PC-9 (cell line): ENCODE data around the gene ANGPTL2. TPM values are rescaled to one million over a fixed set of nuclear protein-coding genes. Genes with fewer than 3 reads are reported as not detected.

Experiments
- BruUV-seq: library from RNA; stranded (reverse); fragments of 400-500 nt; replicated peaks from 2 replicates; lab custom pipeline; 2021; lab: Mats Ljungman, UMichigan
- CTCF ChIA-PET: fragments of 300-600 bp; sonication (Branson Sonifier 250); formaldehyde crosslinking; loops from one replicate; lab custom pipeline; 2022; ENCODE audit warnings: antibody characterized with exemption; lab: Charles Lee
- POLR2A ChIA-PET: fragments of 300-600 bp; sonication (Branson Sonifier 250); formaldehyde crosslinking; loops from one replicate; lab custom pipeline; 2022; ENCODE audit warnings: antibody characterized with exemption; ENCODE audit not compliant: unreplicated experiment; lab: Charles Lee
- DNase-seq, 2 experiments: peaks; one replicate each; pipeline versions ENCODE4 v3.0.0 to v3.0.0-alpha.2; 2015 to 2022; ENCODE audit warnings: mixed read lengths in 1 of 2
- H2AFZ ChIP-seq: fragments of 200-600 bp; sonication (generic); 2 replicates; pipeline ENCODE4 v1.8.1; 2017; ENCODE audit warnings: antibody characterized with exemption
- H3F3A ChIP-seq: fragments of 200-600 bp; sonication (generic); 2 replicates; pipeline ENCODE4 v1.8.1; 2017; ENCODE audit warnings: antibody characterized with exemption, mild to moderate bottlenecking, low read depth; ENCODE audit not compliant: insufficient read depth
- H3K27ac ChIP-seq: fragments of 200-600 bp; sonication (generic); 2 replicates; pipeline ENCODE4 v1.6.1; 2016; ENCODE audit warnings: mixed run types
- H3K27me3 ChIP-seq: fragments of 200-600 bp; sonication (generic); 2 replicates; pipeline ENCODE4 v1.6.1; 2016; ENCODE audit warnings: low read depth, mixed run types; ENCODE audit not compliant: insufficient read depth
- H3K36me3 ChIP-seq: fragments of 200-600 bp; sonication (generic); 2 replicates; pipeline ENCODE4 v1.6.1; 2016; ENCODE audit warnings: low read depth, mixed run types
- H3K4me1 ChIP-seq: fragments of 200-600 bp; sonication (generic); replicated peaks from 2 replicates; pipeline ENCODE4 v1.6.1; 2016; ENCODE audit warnings: mixed run types; ENCODE audit not compliant: insufficient read depth
- H3K4me2 ChIP-seq: fragments of 200-600 bp; sonication (generic); 2 replicates; pipeline ENCODE4 v1.6.1; 2017; ENCODE audit warnings: mixed run types
- H3K4me3 ChIP-seq: fragments of 200-600 bp; sonication (generic); 2 replicates; pipeline ENCODE4 v1.6.1; 2016; ENCODE audit warnings: mixed run types
- H3K79me2 ChIP-seq: fragments of 200-600 bp; sonication (generic); 2 replicates; pipeline ENCODE4 v1.6.1; 2017; ENCODE audit warnings: low read depth, mixed run types
- H3K9me2 ChIP-seq: fragments of 200-600 bp; sonication (generic); 2 replicates; pipeline ENCODE4 v1.8.1; 2017; ENCODE audit warnings: mild to moderate bottlenecking; ENCODE audit not compliant: insufficient read depth
- H3K9me3 ChIP-seq: fragments of 200-600 bp; sonication (generic); 2 replicates; pipeline ENCODE4 v1.8.1; 2016; ENCODE audit warnings: low read depth; ENCODE audit not compliant: insufficient read depth
- H4K20me1 ChIP-seq: fragments of 200-600 bp; sonication (generic); 2 replicates; pipeline ENCODE4 v1.8.1; 2017; ENCODE audit not compliant: insufficient read depth
- CTCF ChIP-seq: fragments of 200-600 bp; sonication (generic); conservative IDR thresholded peaks from 2 replicates; pipeline ENCODE4 v1.6.1; 2017; ENCODE audit warnings: mixed run types, antibody characterized with exemption, mild to moderate bottlenecking, moderate library complexity
- EZH2 ChIP-seq: fragments of 200-600 bp; sonication (generic); IDR thresholded peaks from 2 replicates; pipeline ENCODE4 v1.8.0; 2017; ENCODE audit warnings: antibody characterized with exemption, low read depth
- intact Hi-C: fragments of 100-400 bp; cut with micrococcal nuclease; formaldehyde crosslinking; loops from one replicate; pipeline ENCODE4 v1.10.0; 2022; ENCODE audit not compliant: unreplicated experiment
- total RNA-seq: library from RNA; stranded (reverse); gene quantifications from 2 replicates; pipeline ENCODE4 v1.2.3, GENCODE V29; 2021

Gene ANGPTL2
- total RNA-seq, 1 experiment from 2014 or later, result 0.13 TPM

- intact Hi-C loops, result loop anchor here (1.0 to 5.0 kb wide), 3 partner anchors 38 to 127 kb away; no protein-coding TSS in a partner anchor
- DNase-seq, result peak; percentile 45 to 58
- no peaks in the 10 kb centered on the region for H3K9me3 ChIP-seq
- no peaks in the 10 kb centered on the region for H3K79me2 ChIP-seq
- no peaks in the 10 kb centered on the region for H3K36me3 ChIP-seq
- no peaks in the 10 kb centered on the region for H3K27me3 ChIP-seq
- TF ChIP-seq EZH2 (no peak), CTCF (no peak)
- CTCF ChIA-PET, result interaction anchor here (1.2 kb wide), 1 partner anchor 171 kb away, joined by 3 read pairs; no protein-coding TSS in a partner anchor
- H3F3A ChIP-seq, result peaks cover 32% of the 10 kb centered on the region; the same call in 1 of the 2 replicates
- H4K20me1 ChIP-seq, result no peaks in the 10 kb centered on the region
- no TSS peak for BruUV-seq
- H3K4me2 ChIP-seq, result peak overlapping the region; percentile 39
- POLR2A ChIA-PET, result interaction anchor here (0.7 kb wide), 2 partner anchors 10 to 750 kb away, joined by 3 to 6 read pairs; no protein-coding TSS in a partner anchor
- no peak overlapping the region for H2AFZ ChIP-seq
- no peaks in the 10 kb centered on the region for H3K9me2 ChIP-seq
- H3K4me1 ChIP-seq, result peaks cover 46% of the 10 kb centered on the region
- no peak overlapping the region; the same call in 1 of the 2 replicates for H3K27ac ChIP-seq
- no peak overlapping the region for H3K4me3 ChIP-seq
Measured at GRCh38 chr9:127112735-127113161, 9.7 kb downstream of the ANGPTL2 start.

GRCh38 chr9:127112056-127112455 lies 10.4 kb downstream of the ANGPTL2 start:
- POLR2A ChIA-PET, result interaction anchor here (0.6 kb wide), 2 partner anchors 16 to 104 kb away, joined by 3 to 5 read pairs; no protein-coding TSS in a partner anchor
- Histone ChIP-seq H3K27me3 (no peaks in the 10 kb centered on the region), H4K20me1 (no peaks in the 10 kb centered on the region), H3K79me2 (no peaks in the 10 kb centered on the region), H3F3A (peaks cover 32% of the 10 kb centered on the region; the same call in 1 of the 2 replicates), H2AFZ (no peak overlapping the region), H3K36me3 (no peaks in the 10 kb centered on the region), H3K4me2 (no peak overlapping the region), H3K4me3 (no peak overlapping the region), H3K4me1 (peaks cover 46% of the 10 kb centered on the region), H3K9me2 (no peaks in the 10 kb centered on the region), H3K27ac (no peak overlapping the region), H3K9me3 (no peaks in the 10 kb centered on the region)
- peak; percentile 56 to 85 for DNase-seq
- TF ChIP-seq CTCF, result no peak
- CTCF ChIA-PET, result interaction anchor here (0.5 to 1.2 kb wide), 3 partner anchors 35 to 170 kb away, joined by 3 to 5 read pairs (median 3); no protein-coding TSS in a partner anchor
- intact Hi-C loops, result loop anchor here (1.0 to 5.0 kb wide), 3 partner anchors 37 to 127 kb away; no protein-coding TSS in a partner anchor
- no TSS peak for BruUV-seq

GRCh38 chr9:127109212-127109711 lies 13.2 kb downstream of the ANGPTL2 start:
- ChIA-PET CTCF (no interaction called here), POLR2A (no interaction called here)
- no TSS peak for BruUV-seq

More at GRCh38 chr9:127109212-127109711, 13.2 kb downstream of the ANGPTL2 start:
- Histone ChIP-seq H3K79me2 (no peaks in the 10 kb centered on the region), H3K9me2 (no peaks in the 10 kb centered on the region), H4K20me1 (no peaks in the 10 kb centered on the region), H3K4me1 (peaks cover 33% of the 10 kb centered on the region), H3K27me3 (no peaks in the 10 kb centered on the region), H3K4me3 (no peak overlapping the region), H3K9me3 (no peaks in the 10 kb centered on the region), H3K36me3 (no peaks in the 10 kb centered on the region), H3K4me2 (no peak overlapping the region), H3K27ac (no peak overlapping the region), H2AFZ (no peak overlapping the region), H3F3A (peaks cover 22% of the 10 kb centered on the region; the same call in 1 of the 2 replicates)
- DNase-seq, result no peak
- intact Hi-C loops, result no loop called here
- TF ChIP-seq EZH2 (no peak), CTCF (no peak)
